H9 (cell line): ENCODE data around the gene PCDHGA12. TPM values are rescaled to one million over a fixed set of nuclear protein-coding genes. Genes with fewer than 3 reads are reported as not detected.

ENCODE experiments used
- DNase-seq: peaks from one replicate; pipeline ENCODE4 v3.0.0-alpha.2; 2017
- H2AFZ ChIP-seq: one replicate; pipeline ENCODE4 v1.6.1; 2013; ENCODE audit warnings: mild to moderate bottlenecking, low read length, control low read depth, moderate library complexity
- H2AK5ac ChIP-seq: 2 replicates; pipeline ENCODE4 v1.6.1; 2013; ENCODE audit warnings: low read length, control low read depth, mixed read lengths; ENCODE audit not compliant: insufficient read length
- H2BK120ac ChIP-seq: one replicate; pipeline ENCODE4 v1.6.1; 2013; ENCODE audit warnings: low read depth, mild to moderate bottlenecking, low read length, control low read depth, inconsistent platforms; ENCODE audit not compliant: poor library complexity, severe bottlenecking
- H2BK12ac ChIP-seq: 2 replicates; pipeline ENCODE4 v1.6.1; 2013; ENCODE audit warnings: low read length, control low read depth, mixed read lengths, low read depth; ENCODE audit not compliant: insufficient read length
- H2BK15ac ChIP-seq: 2 replicates; pipeline ENCODE4 v1.6.1; 2013; ENCODE audit warnings: low read depth, low read length, control low read depth
- H2BK20ac ChIP-seq: one replicate; pipeline ENCODE4 v1.6.1; 2013; ENCODE audit warnings: low read depth, mild to moderate bottlenecking, low read length, control low read depth, inconsistent platforms; ENCODE audit not compliant: poor library complexity, severe bottlenecking
- H2BK5ac ChIP-seq: 2 replicates; pipeline ENCODE4 v1.6.1; 2013; ENCODE audit warnings: low read length, control low read depth, mixed read lengths; ENCODE audit not compliant: insufficient read length
- H3K14ac ChIP-seq: 2 replicates; pipeline ENCODE4 v1.6.1; 2013; ENCODE audit warnings: low read length, control low read depth; ENCODE audit not compliant: insufficient read depth
- H3K18ac ChIP-seq: 2 replicates; pipeline ENCODE4 v1.6.1; 2013; ENCODE audit warnings: low read depth, mild to moderate bottlenecking, mixed read lengths, low read length, control low read depth; ENCODE audit not compliant: insufficient read length
- H3K23ac ChIP-seq: 2 replicates; pipeline ENCODE4 v1.6.1; 2013; ENCODE audit warnings: low read length, control low read depth, mixed read lengths, low read depth; ENCODE audit not compliant: insufficient read length
- H3K23me2 ChIP-seq: 2 replicates; pipeline ENCODE4 v1.6.1; 2013; ENCODE audit warnings: low read depth, mild to moderate bottlenecking, mixed read lengths, low read length, control low read depth; ENCODE audit not compliant: insufficient read length, poor library complexity, severe bottlenecking
- H3K27ac ChIP-seq: 2 replicates; pipeline ENCODE4 v1.5.1; 2013; ENCODE audit warnings: low read length, control low read depth, mixed read lengths, low read depth; ENCODE audit not compliant: insufficient read length
- H3K27me3 ChIP-seq: 2 replicates; pipeline ENCODE4 v1.6.1; 2013; ENCODE audit warnings: low read length, control low read depth, inconsistent platforms; ENCODE audit not compliant: insufficient read depth
- H3K4ac ChIP-seq: 2 replicates; pipeline ENCODE4 v1.6.1; 2013; ENCODE audit warnings: low read depth, mild to moderate bottlenecking, control low read depth, inconsistent platforms, low read length, moderate library complexity
- H3K4me1 ChIP-seq: 2 replicates; pipeline ENCODE4 v1.6.1; 2013; ENCODE audit warnings: low read length, control low read depth, inconsistent platforms; ENCODE audit not compliant: insufficient read depth
- H3K4me2 ChIP-seq: 2 replicates; pipeline ENCODE4 v1.6.1; 2013; ENCODE audit warnings: low read length, control low read depth, mixed read lengths; ENCODE audit not compliant: insufficient read length, insufficient read depth
- H3K56ac ChIP-seq: 2 replicates; pipeline ENCODE4 v1.6.1; 2013; ENCODE audit warnings: low read depth, mild to moderate bottlenecking, mixed read lengths, low read length, control low read depth; ENCODE audit not compliant: insufficient read length
- H3K79me1 ChIP-seq: 2 replicates; pipeline ENCODE4 v1.6.1; 2013; ENCODE audit warnings: low read depth, mild to moderate bottlenecking, moderate library complexity, low read length, control low read depth, inconsistent platforms; ENCODE audit not compliant: insufficient read depth, poor library complexity, severe bottlenecking
- H3K79me2 ChIP-seq: 2 replicates; pipeline ENCODE4 v1.6.1; 2013; ENCODE audit warnings: low read length, control low read depth, inconsistent platforms; ENCODE audit not compliant: insufficient read depth
- H3K9ac ChIP-seq: 2 replicates; pipeline ENCODE4 v1.6.1; 2013; ENCODE audit warnings: low read length, control low read depth, mixed read lengths; ENCODE audit not compliant: insufficient read length; ENCODE audit errors: extremely low read depth
- H3K9me3 ChIP-seq: one replicate; pipeline ENCODE4 v1.6.1; 2013; ENCODE audit warnings: low read depth, low read length, inconsistent platforms; ENCODE audit not compliant: control insufficient read depth
- H3T11ph ChIP-seq: one replicate; pipeline ENCODE4 v1.6.1; 2013; ENCODE audit warnings: mild to moderate bottlenecking, low read length, control low read depth, inconsistent platforms
- H4K20me1 ChIP-seq: one replicate; pipeline ENCODE4 v1.6.1; 2013; ENCODE audit not compliant: control insufficient read depth, insufficient read length, insufficient read depth
- H4K5ac ChIP-seq: 2 replicates; pipeline ENCODE4 v1.6.1; 2013; ENCODE audit warnings: low read depth, mild to moderate bottlenecking, mixed read lengths, low read length, control low read depth; ENCODE audit not compliant: insufficient read length
- H4K8ac ChIP-seq: replicated peaks from 2 replicates; pipeline ENCODE4 v1.6.1; 2013; ENCODE audit warnings: low read length, control low read depth, mixed read lengths, low read depth; ENCODE audit not compliant: insufficient read length
- H4K91ac ChIP-seq: 2 replicates; pipeline ENCODE4 v1.6.1; 2013; ENCODE audit warnings: low read depth, mild to moderate bottlenecking, moderate library complexity, mixed read lengths, low read length, control low read depth; ENCODE audit not compliant: insufficient read length
- H3K27ac Mint-ChIP-seq, 3 experiments: 2 replicates in 2 of 3; 3 replicates in 1 of 3; pipeline ENCODE4 v1.8.0; 2020 to 2021; ENCODE audit warnings: mixed read lengths in 3 of 3, mild to moderate bottlenecking in 1 of 3, moderate library complexity in 1 of 3
- H3K27me3 Mint-ChIP-seq: 2 replicates; pipeline ENCODE4 v1.8.0; 2021; ENCODE audit warnings: low read depth, mild to moderate bottlenecking, moderate library complexity, mixed read lengths
- H3K36me3 Mint-ChIP-seq, 3 experiments: 2 replicates in 2 of 3; 3 replicates in 1 of 3; pipeline ENCODE4 v1.8.0; 2020 to 2021; ENCODE audit warnings: low read depth in 3 of 3, mixed read lengths in 3 of 3; ENCODE audit not compliant: insufficient read depth in 1 of 3
- H3K4me1 Mint-ChIP-seq, 2 experiments: 2 replicates each; pipeline ENCODE4 v1.8.0; 2020; ENCODE audit warnings: mixed read lengths in 2 of 2
- H3K4me3 Mint-ChIP-seq, 2 experiments: 2 replicates in 1 of 2; 3 replicates in 1 of 2; pipeline ENCODE4 v1.8.0; 2020 to 2021; ENCODE audit warnings: mild to moderate bottlenecking in 2 of 2, mixed read lengths in 2 of 2, moderate library complexity in 1 of 2
- H3K9me3 Mint-ChIP-seq, 2 experiments: 2 replicates in 1 of 2; 3 replicates in 1 of 2; pipeline ENCODE4 v1.8.0; 2020; ENCODE audit warnings: mild to moderate bottlenecking in 2 of 2, mixed read lengths in 2 of 2, moderate library complexity in 1 of 2
- WGBS: extraction: QIAGEN DNeasy Blood & Tissue Kit; methylation state at CpG from one replicate; pipeline ENCODE4 v1.1.7; 2013; ENCODE audit warnings: missing lambda C conversion rate, low lambda C conversion rate, mixed read lengths; ENCODE audit not compliant: insufficient read length; ENCODE audit errors: extremely low coverage; 5-methylcytosine and 5-hydroxymethylcytosine counted together
- total RNA-seq: library from RNA; stranded (reverse); gene quantifications from 2 replicates; pipeline ENCODE4 v1.2.1, GENCODE V29; 2021
- TF ChIP-seq, protein P1 (sequence below): fragments of 200-600 bp; sonication (generic); conservative IDR thresholded peaks from 3 replicates; pipeline ENCODE4 v1.8.0; 2021; ENCODE audit warnings: antibody characterized with exemption, mild to moderate bottlenecking

Gene PCDHGA12
- total RNA-seq, 1 experiment from 2014 or later = 1.3 TPM

GRCh38 chr5:141420855-141421488 is 9.3 kb upstream of the PCDHGA12 start, which contains the start of gene PCDHGA11:
TSS of gene PCDHGA11 (plus strand) at chr5:141421051. CDS start at chr5:141421228, 177 bp downstream.
- Histone ChIP-seq H3K27ac (no peak within 1 kb of the TSS), H2AFZ (no peak within 1 kb of the TSS)
- H3K9me3 Mint-ChIP-seq = peaks cover 62 to 76% of the 10 kb centered on the region in 2 experiments

More at GRCh38 chr5:141420855-141421488, 9.3 kb upstream of the PCDHGA12 start, which contains the start of gene PCDHGA11:
- H3K79me2 ChIP-seq = no peaks in the 10 kb centered on the region
- H3K23ac ChIP-seq = no peak within 1 kb of the TSS
- no peaks in the 10 kb centered on the region for H3K4me1 ChIP-seq
- H3K14ac ChIP-seq = 0 out of 2 replicates have a peak within 1 kb of the TSS, but pooled peaks have one; percentile 11
- H3K27me3 ChIP-seq = no peaks in the 10 kb centered on the region; the same call in 1 of the 2 replicates
- no peak within 1 kb of the TSS for H3K18ac ChIP-seq
- no CpG with 5 or more reads among the region's 42 CpGs for WGBS
- H2AK5ac ChIP-seq = no peak within 1 kb of the TSS
- H2BK15ac ChIP-seq = no peak within 1 kb of the TSS
- H4K20me1 ChIP-seq = no peaks in the 10 kb centered on the region
- peak within 1 kb of the TSS; percentile 32 to 60; a peak in 3 of 5 replicates for H3K4me3 Mint-ChIP-seq
- TF ChIP-seq, protein P1, sequence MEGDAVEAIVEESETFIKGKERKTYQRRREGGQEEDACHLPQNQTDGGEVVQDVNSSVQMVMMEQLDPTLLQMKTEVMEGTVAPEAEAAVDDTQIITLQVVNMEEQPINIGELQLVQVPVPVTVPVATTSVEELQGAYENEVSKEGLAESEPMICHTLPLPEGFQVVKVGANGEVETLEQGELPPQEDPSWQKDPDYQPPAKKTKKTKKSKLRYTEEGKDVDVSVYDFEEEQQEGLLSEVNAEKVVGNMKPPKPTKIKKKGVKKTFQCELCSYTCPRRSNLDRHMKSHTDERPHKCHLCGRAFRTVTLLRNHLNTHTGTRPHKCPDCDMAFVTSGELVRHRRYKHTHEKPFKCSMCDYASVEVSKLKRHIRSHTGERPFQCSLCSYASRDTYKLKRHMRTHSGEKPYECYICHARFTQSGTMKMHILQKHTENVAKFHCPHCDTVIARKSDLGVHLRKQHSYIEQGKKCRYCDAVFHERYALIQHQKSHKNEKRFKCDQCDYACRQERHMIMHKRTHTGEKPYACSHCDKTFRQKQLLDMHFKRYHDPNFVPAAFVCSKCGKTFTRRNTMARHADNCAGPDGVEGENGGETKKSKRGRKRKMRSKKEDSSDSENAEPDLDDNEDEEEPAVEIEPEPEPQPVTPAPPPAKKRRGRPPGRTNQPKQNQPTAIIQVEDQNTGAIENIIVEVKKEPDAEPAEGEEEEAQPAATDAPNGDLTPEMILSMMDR = peak; percentile 74
- peaks cover 52 to 85% (median 59%) of the 10 kb centered on the region in 3 experiments for H3K36me3 Mint-ChIP-seq
- peak within 1 kb of the TSS in 1 of 3 experiments; percentile 35; a peak in 2 of 7 replicates for H3K27ac Mint-ChIP-seq
- H3K23me2 ChIP-seq = peaks cover 7% of the 10 kb centered on the region
- no peaks in the 10 kb centered on the region for H3K79me1 ChIP-seq
- no peak within 1 kb of the TSS for H2BK120ac ChIP-seq
- no peak within 1 kb of the TSS for H3K4ac ChIP-seq
- no peak within 1 kb of the TSS for H3K56ac ChIP-seq
- no peak within 1 kb of the TSS for H2BK20ac ChIP-seq
- H3K9me3 ChIP-seq = peaks cover 13% of the 10 kb centered on the region
- no peak within 1 kb of the TSS for H2BK5ac ChIP-seq
- no peak within 1 kb of the TSS for H4K91ac ChIP-seq
- H3K4me2 ChIP-seq = no peak within 1 kb of the TSS
- H3K27me3 Mint-ChIP-seq = peaks cover 17% of the 10 kb centered on the region
- H3K4me1 Mint-ChIP-seq = peaks cover 4 to 9% of the 10 kb centered on the region in 2 experiments; a peak in 3 of 4 replicates
- H3K9ac ChIP-seq = no peak within 1 kb of the TSS
- DNase-seq = peak; percentile 74
- H3T11ph ChIP-seq = no peak within 1 kb of the TSS
- no peak within 1 kb of the TSS for H4K8ac ChIP-seq
- H4K5ac ChIP-seq = no peak within 1 kb of the TSS
- H2BK12ac ChIP-seq = no peak within 1 kb of the TSS
